Kidney capillary endothelial cell (primary cell): Measurements from ENCODE around the gene C9orf57.
"Not testable (repeated sequence)": the region's sequence is repeated elsewhere in the genome, so short reads cannot be mapped to it uniquely, and the experiment has no call there.

Experiments used
- DNase-seq: peaks from one replicate; pipeline ENCODE4 v3.0.0-alpha.2; 2018; ENCODE audit warnings: low spot score

Gene C9orf57, protein sequence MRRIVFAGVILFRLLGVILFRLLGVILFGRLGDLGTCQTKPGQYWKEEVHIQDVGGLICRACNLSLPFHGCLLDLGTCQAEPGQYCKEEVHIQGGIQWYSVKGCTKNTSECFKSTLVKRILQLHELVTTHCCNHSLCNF

DNA sequence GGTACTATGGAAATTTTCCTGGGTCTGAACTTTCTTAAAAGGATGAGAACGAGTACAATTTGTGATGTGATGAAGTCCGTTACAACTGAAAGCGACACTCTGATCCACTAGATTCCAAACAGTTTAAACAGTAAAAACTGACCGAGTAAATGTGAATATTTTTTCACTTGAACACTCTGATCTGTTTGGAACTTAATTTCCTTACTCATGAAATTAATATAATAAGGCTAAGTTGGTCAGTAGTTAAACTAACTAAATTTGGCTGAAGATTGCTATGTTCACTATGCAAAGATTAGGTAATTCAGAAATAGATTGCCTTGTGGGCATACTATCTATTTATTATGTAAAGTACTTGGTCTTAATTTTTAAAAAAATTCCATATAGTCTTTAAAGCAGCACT, at the start of gene C9orf57:
C9orf57 (minus strand) TSS at position 101 of the 400 bp plus-strand sequence. CDS start 1,282 bp downstream, outside the sequence.
- DNase-seq = no peak

DNA sequence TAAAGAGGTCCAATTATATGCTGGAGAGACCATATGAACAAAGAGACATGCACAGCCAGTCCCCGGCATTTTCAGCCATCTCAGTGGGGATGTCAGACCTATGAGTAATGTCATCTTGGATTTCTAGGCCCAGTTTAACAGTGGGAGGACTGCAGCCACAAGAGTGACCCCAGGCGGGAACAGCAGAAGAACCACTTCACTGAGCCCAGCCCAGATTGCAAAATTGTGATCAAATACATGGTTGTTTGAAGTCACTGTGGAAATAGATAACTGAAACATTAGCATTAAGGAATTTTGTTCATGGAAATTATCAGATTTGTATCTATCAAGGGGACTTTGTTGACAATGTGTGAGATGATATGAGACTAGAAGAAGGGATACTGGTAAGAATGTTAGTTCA, 42.1 kb upstream of the C9orf57 start:
- no peak for DNase-seq

DNA sequence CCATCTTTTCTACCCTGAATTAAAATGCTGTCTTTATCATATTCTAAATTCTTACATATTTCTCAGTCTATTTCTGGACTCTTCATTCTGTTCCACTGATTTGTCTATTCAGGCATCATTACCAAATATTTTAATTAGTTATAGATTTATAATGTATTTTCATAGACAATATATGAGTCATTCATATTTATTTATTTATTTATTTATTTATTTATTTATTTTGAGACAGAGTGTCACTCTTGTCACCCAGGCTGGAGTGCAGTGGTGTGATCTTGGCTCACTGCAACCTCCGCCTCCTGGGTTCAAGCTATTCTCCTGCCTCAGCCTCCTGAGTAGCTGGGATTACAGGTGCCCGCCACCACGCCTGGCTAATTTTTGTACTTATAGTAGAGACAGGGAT, 35.1 kb upstream of the C9orf57 start:
- not testable (repeated sequence) for DNase-seq

DNA sequence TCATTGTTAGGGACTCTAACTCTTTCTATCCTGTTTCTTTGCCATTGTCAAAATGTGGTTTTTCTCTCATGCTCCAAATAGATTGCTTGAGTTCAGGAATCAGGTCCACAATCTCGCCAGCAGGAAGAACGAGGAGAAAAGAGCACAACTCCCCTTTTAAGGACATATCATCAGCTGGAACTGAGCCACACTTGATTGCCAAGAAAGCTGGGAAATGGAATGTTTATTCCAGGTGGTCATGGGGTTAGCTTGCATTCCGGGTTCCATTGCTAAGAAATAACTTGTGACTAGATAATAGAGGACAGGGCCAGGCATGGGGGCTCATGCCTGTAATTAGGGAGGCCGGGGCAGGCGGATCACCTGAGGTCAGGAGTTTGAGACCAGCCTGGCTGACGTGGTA, 32.4 kb upstream of the C9orf57 start:
- no peak for DNase-seq

DNA sequence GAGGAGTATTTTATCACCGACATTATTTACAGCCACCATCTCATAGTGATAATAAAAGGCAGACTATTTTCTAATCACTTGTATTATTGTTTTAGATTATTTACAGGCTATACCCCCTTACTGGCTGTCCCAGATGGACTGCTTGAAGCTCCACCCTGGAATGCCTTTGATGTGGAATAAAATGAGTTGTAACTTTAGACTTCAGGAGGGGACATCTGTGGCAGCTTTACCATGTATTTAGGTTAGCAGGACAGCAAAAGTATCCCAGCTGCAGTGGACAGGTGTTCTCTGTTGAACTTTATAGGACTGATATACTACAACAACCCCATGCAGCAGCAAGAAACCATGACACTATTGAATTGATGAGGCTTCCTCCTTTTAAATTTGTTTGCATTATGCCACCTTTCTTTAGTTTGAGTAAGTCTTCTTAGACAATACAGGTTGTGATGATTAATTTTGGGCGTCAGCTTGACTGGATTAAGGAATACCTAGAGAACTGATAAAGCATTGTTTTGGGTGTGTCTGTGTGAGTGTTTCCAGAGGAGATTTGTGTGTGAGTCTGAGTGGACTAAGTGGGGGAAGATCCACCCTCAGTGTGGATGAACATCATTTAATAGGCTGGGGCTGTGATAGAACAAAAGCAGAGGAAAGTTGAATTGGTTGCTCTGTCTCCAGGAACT, 29.2 kb upstream of the C9orf57 start:
- DNase-seq = no peak

DNA sequence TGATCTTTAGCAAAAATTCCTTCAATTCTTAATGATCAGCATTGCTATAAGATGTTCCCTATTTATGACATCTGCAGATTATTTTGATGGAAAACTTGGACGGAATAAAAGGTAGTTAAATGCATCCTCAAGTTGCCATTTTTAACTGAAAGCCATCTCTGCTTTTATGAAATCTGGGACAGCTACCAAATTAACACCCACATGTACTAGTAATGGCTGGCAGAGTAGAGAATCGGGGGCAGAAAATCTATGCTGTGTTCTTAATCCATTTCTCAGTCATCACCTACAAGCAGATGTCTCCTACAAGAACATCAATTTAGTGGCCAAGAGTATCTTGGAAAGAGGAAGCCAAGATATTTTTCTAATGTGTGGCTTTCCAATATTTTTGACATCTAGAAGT, 22.1 kb upstream of the C9orf57 start:
- DNase-seq = no peak

DNA sequence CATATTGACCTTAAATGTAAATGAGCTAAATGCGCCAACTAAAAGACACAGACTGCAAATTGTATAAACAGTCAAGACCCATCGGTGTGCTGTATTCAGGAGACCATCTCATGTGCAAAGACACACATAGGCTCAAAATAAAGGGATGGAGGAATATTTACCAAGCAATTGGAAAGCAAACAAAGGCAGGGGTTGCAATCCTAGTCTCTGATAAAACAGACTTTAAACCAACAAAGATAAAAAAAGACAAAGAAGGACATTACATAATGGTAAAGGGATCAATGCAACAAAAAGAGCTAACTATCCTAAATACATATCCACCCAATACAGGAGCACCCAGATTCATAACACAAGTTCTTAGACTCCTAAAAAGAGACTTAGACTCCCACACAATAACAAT, 14.3 kb upstream of the C9orf57 start:
- DNase-seq = not testable (repeated sequence)

DNA sequence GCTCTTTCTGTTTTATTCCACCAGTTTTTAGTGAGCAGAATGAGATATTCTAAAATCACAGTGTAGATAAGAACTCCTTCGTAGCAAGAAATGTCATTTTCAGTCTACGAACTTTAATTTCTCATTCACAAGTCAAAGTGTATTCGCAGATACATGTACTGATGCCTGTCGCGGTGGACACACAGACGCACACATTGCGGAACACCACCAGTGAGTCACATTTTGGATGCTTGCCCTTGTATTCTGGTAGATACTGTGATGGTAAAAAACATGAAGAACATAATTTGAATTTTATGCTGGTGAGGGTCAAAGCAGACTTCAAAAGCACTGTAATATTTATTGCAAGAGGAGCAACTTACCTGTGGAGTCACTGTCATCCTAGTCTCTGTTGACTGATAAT, 4.7 kb upstream of the C9orf57 start:
- DNase-seq = no peak

DNA sequence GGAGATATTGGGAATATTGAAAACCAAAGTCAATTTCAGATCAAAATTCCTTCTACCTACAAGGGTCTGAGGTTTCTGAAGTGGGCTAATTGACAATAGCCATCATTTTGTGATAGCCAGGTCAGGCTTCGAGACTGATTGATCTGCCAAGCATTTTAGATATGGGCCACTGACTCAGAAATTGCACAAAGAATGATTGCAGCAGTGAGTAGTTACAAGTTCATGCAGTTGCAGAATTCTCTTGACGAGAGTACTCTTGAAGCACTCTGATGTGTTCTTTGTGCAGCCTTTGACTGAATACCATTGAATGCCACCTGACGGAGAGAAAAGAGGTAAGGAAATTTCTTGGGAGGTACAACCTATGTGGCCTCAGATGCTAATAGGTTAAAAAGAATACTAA, 8.3 kb downstream of the C9orf57 start:
- DNase-seq = no peak

DNA sequence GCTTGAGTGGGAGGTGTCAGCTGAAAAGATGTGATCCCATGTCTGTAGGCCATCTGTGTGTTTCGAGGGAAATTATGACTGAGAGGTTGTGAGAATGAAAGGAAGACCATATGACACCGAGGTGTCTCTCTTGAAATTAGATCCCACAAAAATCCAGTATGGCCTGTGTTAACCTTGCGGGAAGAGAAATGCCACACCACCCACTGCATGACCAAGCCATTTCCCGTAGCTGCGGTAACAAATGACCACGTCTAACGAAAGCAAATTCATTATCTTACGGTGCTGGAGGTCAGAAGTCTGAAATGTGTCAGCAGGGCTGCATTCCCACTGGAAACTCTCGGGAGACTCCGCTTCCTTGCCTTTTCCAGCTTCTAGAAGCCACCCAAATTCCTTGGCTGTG, 11.6 kb downstream of the C9orf57 start:
- no peak for DNase-seq

DNA sequence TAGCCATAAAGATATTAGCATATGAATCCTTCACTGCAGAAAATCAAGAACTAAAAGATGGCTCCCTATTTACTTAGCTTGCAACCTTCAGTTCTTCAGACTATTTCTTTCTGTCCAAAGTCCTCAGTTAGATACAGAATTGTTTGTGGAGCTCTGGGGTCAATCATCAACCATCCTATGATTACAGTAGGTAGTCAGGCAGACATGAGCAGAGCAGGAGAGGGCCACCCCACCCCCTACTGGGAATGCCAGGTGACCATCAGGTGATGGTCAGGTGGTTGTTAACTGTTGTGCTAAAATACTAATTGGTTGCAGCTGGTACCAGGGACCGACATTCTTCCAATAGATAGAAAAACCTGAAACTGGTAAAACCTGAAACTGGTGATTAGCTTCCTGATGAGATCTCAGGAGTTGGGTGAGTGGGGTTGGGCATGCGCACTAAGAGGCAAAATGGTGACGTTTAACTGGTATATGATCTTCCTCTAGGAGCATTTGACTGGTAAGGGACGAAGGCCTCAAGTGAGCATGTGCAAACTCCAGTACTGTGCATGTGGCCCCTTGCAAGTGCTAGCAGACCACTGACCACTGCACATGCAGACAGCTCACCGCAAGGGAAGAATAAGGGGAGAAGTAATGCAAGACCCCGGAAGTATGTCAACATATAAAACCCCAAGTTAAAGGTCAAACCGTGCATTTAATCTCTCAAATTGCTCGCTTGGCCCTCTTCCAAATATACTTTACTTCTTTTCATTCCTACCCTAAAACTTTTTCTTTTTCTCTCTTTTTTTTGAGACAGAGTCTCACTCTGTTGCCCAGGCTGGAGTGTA, 13.6 kb downstream of the C9orf57 start:
- no peak for DNase-seq

DNA sequence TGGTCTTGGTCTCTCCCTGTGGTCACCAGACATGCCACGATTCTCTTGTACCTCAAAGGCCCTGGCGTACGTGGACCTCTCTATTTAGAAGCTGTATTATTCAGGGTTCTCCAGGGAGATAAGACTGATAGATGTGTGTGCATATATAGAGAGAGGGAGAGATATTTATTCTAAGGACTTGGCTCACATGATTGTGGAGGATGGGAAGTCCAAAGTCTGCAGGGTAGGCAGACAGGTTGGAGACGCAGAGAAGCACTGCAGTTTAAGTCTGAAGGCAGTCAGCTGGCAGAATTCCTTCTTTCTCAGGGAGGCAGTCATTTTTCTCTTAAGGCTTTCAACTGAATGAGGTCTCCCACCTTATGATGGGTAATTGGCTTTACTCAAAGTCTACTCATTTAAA, 16.3 kb downstream of the C9orf57 start:
- no peak for DNase-seq

DNA sequence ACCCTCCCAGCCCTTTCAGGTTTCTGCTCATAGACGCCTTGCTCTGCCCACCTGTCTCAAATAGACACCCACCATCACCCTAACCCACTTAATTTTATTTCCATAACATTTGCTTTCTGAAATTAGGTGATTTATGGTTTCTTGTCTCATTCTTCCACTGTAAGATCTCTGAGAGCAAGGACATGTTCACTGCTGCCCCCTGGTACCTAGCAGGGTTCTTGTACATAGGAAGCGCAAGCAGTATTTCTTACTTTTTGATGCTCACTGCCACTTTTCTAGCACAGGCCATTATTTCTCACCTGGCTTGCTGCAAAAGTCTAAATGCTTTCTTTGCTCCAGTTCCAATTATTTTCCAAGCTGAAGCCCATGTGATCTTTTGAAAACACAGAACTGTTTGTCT, 16.8 kb downstream of the C9orf57 start:
- no peak for DNase-seq

DNA sequence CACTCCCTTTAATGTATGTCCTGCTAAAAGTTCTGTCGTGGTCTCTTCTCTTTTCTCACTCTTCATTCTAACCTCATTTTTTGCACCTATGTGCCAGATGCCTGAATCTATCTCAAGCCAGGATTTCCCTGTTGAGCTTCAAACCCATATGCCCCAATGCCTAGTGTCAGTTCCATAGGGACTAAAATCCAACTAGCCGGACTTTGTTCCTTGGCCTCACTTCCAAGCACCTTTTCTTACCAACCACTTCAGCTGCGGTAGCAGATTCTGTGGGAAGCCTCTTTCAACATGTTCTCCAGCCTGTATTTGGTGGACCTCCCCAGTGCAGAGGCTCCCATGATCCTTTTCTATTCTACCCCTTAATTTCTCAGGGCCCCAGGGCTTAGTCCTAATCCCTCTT, 17.5 kb downstream of the C9orf57 start:
- no peak for DNase-seq

DNA sequence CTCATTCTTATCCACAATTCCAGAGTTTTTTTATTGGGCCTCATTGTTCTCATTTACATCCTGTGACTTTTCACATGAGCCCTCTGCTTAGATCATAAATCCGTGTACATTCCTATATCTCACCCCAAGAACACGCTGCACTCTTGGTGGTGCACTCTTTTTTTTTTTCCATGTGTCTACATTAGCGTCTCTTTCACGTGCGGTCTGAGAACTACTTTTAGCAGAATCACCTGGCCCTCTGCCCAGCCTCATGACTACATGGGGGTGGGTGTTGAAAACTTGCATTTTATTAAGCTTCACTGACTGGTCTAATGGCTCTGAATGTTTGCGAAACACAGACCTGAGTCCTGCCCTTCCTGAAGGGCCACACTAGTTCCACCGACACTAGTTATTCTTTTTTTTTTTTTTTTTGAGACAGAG, 18.6 kb downstream of the C9orf57 start:
- no peak for DNase-seq

DNA sequence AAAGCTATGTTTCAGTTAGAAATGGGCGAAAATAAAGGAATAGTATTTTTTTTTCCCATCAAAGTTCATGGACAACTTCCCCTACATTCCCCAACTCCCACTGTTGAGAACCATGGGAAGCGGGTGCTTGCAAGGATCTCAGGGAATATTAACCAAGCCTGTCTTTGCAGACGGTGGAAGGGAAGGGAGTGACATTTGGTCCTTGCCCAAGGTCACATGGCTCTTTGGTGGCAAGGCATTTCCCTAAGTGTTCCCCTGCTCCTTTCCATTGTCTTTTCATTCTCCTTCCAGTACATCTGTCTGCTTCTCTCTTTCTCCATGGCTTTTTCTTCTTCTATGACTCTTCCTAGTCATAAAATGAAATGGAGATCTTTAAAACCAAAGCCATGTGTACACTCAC, 19.0 kb downstream of the C9orf57 start:
- DNase-seq = no peak

DNA sequence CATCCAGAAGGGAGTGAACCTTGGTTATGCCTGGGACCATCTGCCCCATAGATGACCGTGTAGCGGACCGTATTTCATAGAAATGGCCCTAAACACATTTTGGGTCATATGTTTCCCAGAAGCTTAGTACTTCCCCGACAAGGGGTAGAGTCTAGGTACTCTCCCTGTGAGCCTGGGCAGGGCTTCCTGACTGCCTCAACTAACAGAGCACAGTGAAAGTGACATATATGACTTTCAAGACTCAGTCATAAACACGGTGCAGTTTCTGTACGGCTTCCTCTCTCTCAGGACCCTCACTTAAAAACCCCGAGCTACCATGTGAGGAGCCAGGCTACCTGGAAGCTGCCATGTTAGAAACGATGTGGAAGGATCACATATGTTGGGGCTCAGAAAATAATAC, 20.9 kb downstream of the C9orf57 start:
- no peak for DNase-seq

DNA sequence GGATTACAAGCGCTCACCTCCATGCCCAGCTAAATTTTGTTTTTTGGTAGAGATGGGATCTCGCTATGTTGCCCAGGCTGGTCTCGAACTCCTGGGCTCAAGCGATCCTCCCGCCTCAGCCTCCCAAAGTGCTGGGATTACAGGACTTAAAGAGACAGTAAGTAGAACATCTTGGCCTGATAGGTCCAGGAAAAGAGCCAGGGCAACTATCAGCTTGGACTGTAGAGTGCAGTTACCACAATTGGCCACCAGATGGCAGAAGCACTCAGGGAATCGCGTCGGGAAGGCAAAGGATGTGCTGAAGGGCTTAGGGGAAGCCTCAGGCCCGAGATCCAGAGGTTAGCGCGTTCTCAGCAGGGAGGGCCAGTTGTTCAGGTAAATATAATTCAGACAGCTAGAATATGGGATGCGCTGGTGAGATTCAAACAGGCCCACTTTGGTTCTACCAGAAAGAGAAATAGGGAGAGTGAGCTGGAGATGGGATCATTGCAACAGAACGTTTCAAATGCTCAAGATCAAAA, 21.5 kb downstream of the C9orf57 start:
- DNase-seq = peak; percentile 66

DNA sequence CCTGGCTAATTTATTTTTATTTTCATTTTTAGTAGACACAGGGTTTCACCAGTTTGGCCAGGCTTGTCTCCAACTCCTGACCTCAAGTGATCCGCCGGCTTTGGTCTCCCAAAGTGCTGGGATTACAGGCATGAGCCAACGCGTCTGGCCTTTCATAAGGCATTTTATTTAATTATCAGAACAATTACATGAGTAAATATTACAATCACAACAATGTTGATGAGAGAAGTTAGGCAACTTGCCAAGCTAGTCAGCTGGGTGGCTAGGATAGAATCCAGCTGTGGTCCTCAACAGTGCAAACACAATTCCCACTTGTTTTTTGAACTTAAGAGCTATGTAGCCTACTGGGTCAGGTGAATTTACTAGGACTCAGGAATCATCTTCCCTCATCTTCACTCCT, 22.0 kb downstream of the C9orf57 start:
- DNase-seq = no peak

DNA sequence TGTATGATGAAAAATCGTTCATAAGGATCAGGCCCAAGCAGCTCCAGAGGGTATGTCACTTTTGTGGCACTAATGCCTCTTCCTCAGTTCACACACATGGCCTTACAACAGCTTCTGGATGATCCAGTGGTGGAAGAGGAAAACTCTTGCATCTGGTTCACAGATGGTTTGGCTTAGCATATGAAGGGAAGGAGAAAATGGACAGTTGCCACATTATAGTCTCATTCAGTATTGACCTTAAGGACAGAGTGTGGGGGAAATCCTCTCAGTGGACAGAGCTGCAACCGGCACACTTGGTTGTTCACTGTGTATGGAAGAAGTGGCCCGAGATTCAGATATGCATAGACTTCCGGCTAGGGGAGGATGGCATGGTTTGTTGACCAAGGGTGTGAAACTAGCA, 22.8 kb downstream of the C9orf57 start:
- DNase-seq = no peak

DNA sequence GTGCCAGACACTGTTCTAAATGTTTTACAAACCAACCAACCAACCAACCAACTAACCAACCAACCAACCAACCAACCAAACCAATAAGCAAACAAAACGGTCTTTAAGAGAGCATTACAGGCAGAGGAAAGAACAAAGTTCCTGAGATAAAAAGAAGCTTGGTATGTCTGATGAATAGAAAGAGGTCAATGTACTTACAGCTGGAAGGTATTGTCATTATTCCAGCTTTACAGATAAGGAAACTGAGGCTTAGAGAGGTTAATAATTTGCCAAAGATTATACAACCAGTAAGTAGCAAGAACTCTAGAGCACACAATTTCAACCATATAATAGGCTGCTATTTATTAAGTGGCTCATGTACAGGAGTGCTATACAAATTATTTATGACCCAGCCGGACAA, 29.6 kb downstream of the C9orf57 start:
- DNase-seq = no peak

DNA sequence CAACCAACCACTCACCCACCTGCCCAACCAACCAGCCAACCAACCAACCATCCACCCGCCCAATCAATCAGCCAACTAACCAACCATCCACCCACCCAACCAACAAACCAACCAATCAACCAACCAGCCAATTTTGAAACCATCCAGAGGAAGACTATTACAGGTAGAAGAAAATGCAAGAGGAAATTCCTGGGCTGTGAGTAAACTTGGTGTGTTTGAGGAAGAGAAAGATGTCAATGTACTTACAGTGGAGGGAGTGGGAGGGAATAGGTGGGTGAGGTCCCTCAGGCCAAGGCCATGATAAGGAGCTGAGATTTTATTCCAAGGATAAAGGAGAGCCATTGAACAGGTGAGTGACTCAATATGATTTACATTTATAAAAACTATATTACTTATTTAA, 30.4 kb downstream of the C9orf57 start:
- no peak for DNase-seq

DNA sequence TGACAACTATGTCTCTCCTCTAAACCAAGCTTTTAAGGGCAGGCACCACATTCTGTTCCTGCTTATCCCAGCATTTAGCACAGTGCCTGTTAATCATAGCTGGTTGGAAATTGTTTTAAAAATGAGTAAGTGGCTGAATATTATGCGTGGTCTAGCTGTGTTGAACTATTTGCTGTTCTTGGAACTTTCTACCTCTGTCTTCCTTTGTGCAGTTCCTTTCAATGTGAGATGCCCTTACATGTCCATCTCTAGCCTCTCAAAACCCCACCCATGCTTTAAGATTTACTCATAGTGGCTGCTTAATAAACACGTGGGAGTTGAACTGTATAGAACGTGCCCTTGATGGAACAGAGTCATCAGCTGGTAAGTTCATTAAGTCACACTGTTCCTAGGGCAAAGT, 34.5 kb downstream of the C9orf57 start:
- no peak for DNase-seq
